Measurements from ENCODE around the gene SERINC2. TPM values are rescaled to one million over a fixed set of nuclear protein-coding genes. Genes with fewer than 3 reads are reported as not detected.

The SERINC2 gene
- total RNA-seq, 1 experiment from 2014 or later = 50.1 TPM

- CTCF ChIA-PET = no interaction called here
- H3K36me3 ChIP-seq (ENCODE audit: control insufficient read depth in 1 of 2, insufficient read depth in 2 of 2, low read length in 2 of 2) = 0 out of 4 replicates have a peak, but pooled peaks cover 3 to 4% of the 10 kb centered on the region in 2 experiments
- peaks cover 5% of the 10 kb centered on the region; the same call in 1 of the 2 replicates for H3K79me2 ChIP-seq (ENCODE audit: insufficient read depth, low read length)
These were observed 15.6 kb downstream of the SERINC2 start for GRCh38 chr1:31428436-31429221.

More at GRCh38 chr1:31428436-31429221, 15.6 kb downstream of the SERINC2 start:
- no peak for ATAC-seq
- BruUV-seq (replicated peaks) = no TSS peak
- no peak for DNase-seq (ENCODE audit: low read depth, low spot score)
- Histone ChIP-seq H3K4me3 (replicated peaks in 1 of 2; ENCODE audit: low read depth in 1 of 2, low read length in 2 of 2) (no peak overlapping the region), H4K20me1 (ENCODE audit: insufficient read depth) (no peaks in the 10 kb centered on the region), H3K27me3 (ENCODE audit: insufficient read depth, low read length) (no peaks in the 10 kb centered on the region), H3K9me2 (ENCODE audit: insufficient read depth) (no peaks in the 10 kb centered on the region), H3K9ac (ENCODE audit: low read length) (no peak overlapping the region), H3K9me3 (ENCODE audit: control insufficient read depth in 1 of 2, insufficient read depth in 1 of 2, low read depth in 1 of 2, low read length in 2 of 2) (no peaks in the 10 kb centered on the region), H3K4me1 (ENCODE audit: control insufficient read depth in 1 of 2, insufficient read depth in 2 of 2, low read length in 2 of 2) (peaks cover 5 to 23% of the 10 kb centered on the region in 2 experiments; a peak in 3 of 4 replicates), H3K27ac (ENCODE audit: low read depth, low read length) (no peak overlapping the region), H2AFZ (ENCODE audit: low read depth, low read length, poor library complexity, severe bottlenecking) (no peak overlapping the region), H3K4me2 (ENCODE audit: low read length) (no peak overlapping the region)
- TF ChIP-seq ZNF274 (IDR thresholded peaks at IDR 0.05; ENCODE audit: low read depth, low read length) (no peak), CTCF (IDR thresholded peaks at IDR 0.05 in 2 of 3, conservative IDR thresholded peaks at IDR 0.05 in 1 of 3; ENCODE audit: borderline replicate concordance in 1 of 3, insufficient read depth in 1 of 3, low read depth in 2 of 3, low read length in 2 of 3) (no peak), REST (IDR thresholded peaks at IDR 0.05; ENCODE audit: low read depth) (no peak), SP1 (IDR thresholded peaks at IDR 0.05; ENCODE audit: low read depth) (no peak), EGR1 (IDR thresholded peaks at IDR 0.05; ENCODE audit: low read depth) (no peak), EZH2 (IDR thresholded peaks at IDR 0.05) (no peak), SIN3A (IDR thresholded peaks at IDR 0.05; ENCODE audit: low read depth) (no peak), RAD21 (IDR thresholded peaks at IDR 0.05; ENCODE audit: low read depth) (no peak), ZFX (IDR thresholded peaks at IDR 0.05) (no peak), FOSL1 (IDR thresholded peaks at IDR 0.05; ENCODE audit: low read depth) (no peak), ZBTB33 (IDR thresholded peaks at IDR 0.05; ENCODE audit: extremely low read depth, insufficient replicate concordance, low read length) (no peak), ELF1 (IDR thresholded peaks at IDR 0.05; ENCODE audit: borderline replicate concordance, low read depth) (no peak)
- ChIA-PET RAD21 (ENCODE audit: low non-redundant PET in 1 of 2, low total read pairs in 2 of 2, uncharacterized antibody in 2 of 2, unreplicated experiment in 2 of 2) (interaction anchor here in 1 of 2 experiments (0.7 kb wide), 1 partner anchor 317 kb away, joined by 4 read pairs; no protein-coding TSS in a partner anchor), POLR2A (no interaction called here)
- intact Hi-C loops (cut with micrococcal nuclease) = no loop called here

Data from HCT116 (cell line).